IPS-18c (cell line): ENCODE results near the gene KCTD12.

Experiments
- H3K4me3 ChIP-seq: 2 replicates; pipeline ENCODE4 v1.7.0; 2013; ENCODE audit warnings: low read depth, mild to moderate bottlenecking, low read length, moderate library complexity; ENCODE audit not compliant: insufficient read depth
- H3K9me3 ChIP-seq: one replicate; pipeline ENCODE4 v1.6.1; 2013; ENCODE audit warnings: mild to moderate bottlenecking, low read length, moderate library complexity; ENCODE audit not compliant: control insufficient read depth, insufficient read depth

KCTD12 gene

DNA sequence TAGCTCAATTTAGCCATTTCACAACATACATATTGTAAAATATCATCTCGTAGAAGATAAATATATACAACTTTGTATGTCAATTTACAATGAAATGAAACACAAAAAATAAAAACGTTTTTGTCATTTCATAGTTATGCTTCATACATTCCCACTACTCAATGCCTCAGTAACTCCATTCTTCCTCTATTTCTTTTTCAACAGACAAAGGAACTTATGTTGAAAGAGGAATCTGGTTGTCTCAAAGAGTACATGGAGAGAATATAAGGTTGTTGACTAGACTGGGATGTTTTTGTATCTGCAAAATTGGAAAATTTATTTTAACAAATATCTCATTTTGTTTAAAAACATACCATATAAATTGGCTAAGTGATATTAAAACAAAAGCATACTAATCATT lies 12.8 kb downstream of the KCTD12 start:
- H3K9me3 ChIP-seq: peaks cover 3% of the 10 kb centered on the region
- H3K4me3 ChIP-seq: no peak overlapping the region

DNA sequence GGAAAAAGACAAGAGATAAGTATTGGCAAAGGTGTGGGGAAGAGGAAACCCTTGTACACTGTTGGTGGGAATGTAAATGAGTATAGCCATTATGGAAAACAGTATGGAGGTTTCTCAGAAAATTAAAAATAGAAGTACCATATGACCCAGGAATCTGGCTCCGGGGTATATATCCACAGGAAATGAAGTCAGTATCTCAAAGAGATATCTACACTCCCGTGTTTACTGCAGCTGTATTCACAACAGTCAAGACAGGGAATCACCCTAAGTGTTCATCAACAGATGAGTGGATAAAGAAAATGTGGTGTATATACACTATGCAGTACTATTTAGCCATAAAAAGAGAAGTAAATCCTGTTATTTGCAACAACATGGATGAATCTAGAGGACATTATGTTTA lies 13.5 kb downstream of the KCTD12 start:
- Histone ChIP-seq H3K4me3 (no peak overlapping the region), H3K9me3 (peaks cover 3% of the 10 kb centered on the region)

DNA sequence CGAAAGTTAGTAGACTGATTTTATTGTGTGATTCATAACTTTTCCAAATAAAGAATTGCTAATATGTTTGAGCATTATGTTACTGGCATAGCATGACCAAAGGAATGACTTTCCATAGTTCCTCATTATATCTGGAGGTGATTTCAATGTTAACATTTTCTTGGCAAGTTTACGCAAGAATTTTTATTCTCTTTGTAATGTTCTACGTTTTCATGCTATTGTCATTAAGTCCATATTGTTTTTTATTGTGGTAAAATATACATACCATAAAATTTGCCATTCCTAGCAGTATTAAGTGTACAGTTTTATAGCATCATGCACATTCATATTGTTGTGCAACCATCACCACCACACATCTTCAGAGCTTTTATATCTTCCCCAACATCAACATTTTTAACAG lies 14.8 kb downstream of the KCTD12 start:
- Histone ChIP-seq H3K9me3 (peaks cover 3% of the 10 kb centered on the region), H3K4me3 (no peak overlapping the region)

DNA sequence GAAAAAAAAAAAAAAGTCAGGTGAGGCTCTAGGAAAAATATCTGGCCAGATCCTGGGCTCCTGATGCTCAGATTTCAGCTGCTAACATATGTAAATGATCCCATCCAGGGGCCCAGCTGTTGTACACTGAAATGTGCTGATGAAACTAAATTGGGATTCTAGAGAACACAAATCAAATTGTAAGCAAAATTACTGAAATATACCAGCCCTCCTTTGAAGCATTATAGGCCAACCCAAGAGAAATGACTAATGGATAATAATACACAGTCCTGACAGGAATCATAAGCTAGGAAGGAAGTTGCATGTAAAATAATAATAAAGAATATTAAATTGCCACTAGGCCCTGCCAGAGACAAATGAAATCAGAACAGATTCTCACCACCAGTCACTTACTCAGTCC lies 17.8 kb downstream of the KCTD12 start:
- Histone ChIP-seq H3K9me3 (no peaks in the 10 kb centered on the region), H3K4me3 (no peak overlapping the region)

DNA sequence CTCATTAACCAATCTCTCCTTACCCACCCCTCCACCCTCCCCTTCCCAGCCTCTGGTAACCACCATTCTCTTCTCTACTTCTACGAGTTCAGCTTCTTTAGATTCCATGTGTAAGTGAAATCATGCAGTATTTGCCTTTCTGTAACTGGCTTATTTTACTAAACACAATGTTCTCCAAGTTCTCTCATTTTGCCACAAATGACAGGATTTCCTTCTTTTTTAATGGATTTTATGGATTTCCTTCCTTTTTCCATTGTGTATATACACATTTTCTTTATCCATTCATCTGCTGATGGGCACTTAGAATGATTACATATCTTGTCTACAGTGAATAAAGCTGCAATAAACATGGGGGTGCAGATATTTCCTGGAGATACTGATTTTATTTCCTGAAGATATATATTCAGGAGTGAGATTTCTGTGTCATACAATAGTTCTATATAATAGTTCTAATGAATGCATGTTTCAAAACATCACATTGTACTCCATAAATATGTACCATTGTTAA lies 20.2 kb downstream of the KCTD12 start:
- Histone ChIP-seq H3K4me3 (no peak overlapping the region), H3K9me3 (no peaks in the 10 kb centered on the region)

DNA sequence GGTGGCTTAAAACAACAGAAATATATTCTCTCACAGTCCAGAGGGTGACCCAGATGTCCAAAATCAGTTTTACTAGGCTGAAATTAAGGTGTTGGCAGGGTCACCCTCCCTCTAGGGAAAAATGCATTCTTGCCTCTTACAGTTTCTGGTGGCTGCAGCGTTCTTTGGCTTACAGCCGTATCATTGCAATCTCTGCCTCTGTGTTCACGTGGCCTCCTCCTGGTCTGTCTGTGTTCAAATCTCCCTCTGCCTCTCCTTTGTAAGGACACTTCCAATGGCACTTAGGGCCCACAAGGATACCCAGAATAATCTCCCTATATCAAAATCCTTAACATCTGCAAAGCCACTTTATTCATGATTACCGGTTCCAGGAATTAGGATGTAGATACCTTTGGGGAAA lies 21.1 kb downstream of the KCTD12 start:
- Histone ChIP-seq H3K4me3 (no peak overlapping the region), H3K9me3 (no peaks in the 10 kb centered on the region)

DNA sequence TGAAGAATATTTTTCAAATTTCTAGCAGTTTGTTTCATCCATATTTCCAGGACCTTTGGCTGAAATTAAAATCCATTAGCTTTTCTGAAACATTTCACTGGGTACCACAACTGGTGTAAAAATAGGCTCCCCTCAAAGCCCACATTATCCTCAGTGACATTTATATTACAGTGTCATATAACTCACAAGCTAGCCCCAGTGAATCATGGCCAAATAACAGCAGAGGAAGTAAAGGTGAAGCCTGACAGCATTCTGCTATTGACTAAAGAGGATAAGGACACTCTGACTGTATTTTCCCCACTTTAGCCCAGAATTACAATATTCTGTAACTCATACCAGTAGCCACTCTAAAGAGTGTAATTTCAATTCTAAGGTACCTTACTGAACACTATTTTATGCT lies 21.9 kb downstream of the KCTD12 start:
- Histone ChIP-seq H3K9me3 (no peaks in the 10 kb centered on the region), H3K4me3 (no peak overlapping the region)

DNA sequence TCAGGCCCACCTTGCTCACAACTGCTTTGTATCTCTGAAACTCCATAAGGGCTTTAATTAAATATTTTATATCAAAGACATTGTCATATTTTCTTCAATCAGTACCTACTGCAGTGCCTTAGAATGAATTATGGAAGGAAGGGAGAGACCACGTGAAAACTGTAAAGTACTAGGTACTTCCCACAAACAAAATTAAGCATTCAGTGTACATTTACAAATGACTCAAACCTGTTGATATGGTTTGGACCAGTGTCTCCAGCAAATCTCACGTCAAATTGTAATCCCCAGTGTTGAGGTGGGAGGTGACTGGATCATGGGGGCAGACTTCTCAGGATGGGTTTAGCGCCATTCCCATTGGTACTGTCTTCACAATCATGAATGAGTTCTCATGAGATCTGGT lies 23.2 kb downstream of the KCTD12 start:
- no peaks in the 10 kb centered on the region for H3K9me3 ChIP-seq
- no peak overlapping the region for H3K4me3 ChIP-seq

DNA sequence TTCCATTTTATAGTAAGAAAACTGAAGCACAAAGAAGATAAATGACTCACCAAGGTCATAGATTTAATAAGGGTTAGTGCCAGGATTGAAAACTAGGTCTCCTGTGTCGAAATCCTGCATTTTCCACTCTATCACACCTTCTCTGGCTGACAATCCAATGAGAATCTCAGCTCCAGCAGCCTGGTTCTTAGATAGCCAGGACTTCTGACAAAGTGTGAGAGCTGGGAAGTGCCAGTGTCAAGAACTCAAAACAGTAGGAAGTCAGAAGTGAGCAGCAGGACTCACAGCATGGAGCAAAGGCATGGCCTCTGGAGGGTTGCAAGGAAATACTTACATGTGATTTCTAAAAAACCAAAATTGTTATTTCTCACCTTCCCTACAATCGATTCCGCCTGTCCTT lies 24.3 kb downstream of the KCTD12 start:
- Histone ChIP-seq H3K9me3 (no peaks in the 10 kb centered on the region), H3K4me3 (no peak overlapping the region)

DNA sequence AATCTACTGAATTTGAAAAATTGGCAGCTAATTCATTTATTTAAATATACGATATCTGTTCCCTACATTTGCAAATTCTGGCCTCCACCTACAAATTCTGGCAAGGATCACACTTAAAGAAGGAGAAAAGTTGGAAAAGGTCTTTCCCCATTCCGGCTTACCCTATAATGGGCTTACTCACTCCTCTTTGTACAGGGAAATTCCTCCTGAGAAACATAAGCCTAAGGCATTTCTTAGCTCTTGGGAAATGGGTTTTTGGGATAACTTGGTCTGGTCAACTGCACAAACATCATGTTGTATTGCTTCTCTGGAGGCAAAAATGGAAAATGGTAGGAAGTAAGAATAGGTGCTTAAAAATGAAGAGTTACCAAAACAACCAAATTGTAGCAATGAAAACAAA lies 25.5 kb downstream of the KCTD12 start:
- Histone ChIP-seq H3K4me3 (no peak overlapping the region), H3K9me3 (no peaks in the 10 kb centered on the region)

DNA sequence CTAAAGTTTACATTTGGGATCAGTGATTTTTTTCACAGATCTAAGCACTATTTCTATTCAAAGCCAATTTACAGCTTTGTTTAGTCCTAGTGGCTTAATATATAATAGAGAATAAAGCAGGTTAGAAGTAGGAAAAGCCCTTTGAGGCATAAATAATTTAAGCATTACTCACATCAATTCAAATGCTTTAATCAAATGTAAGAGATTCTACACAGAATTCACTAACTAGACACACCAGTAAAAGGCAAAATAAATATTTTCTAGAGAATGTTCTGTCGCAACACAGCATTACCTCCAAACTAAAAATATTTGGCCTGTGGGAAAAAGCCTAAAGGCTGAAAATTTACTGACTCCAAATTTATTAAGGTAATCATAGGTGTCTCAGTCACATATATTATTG lies 31.3 kb downstream of the KCTD12 start:
- no peak overlapping the region for H3K4me3 ChIP-seq
- H3K9me3 ChIP-seq: no peaks in the 10 kb centered on the region

DNA sequence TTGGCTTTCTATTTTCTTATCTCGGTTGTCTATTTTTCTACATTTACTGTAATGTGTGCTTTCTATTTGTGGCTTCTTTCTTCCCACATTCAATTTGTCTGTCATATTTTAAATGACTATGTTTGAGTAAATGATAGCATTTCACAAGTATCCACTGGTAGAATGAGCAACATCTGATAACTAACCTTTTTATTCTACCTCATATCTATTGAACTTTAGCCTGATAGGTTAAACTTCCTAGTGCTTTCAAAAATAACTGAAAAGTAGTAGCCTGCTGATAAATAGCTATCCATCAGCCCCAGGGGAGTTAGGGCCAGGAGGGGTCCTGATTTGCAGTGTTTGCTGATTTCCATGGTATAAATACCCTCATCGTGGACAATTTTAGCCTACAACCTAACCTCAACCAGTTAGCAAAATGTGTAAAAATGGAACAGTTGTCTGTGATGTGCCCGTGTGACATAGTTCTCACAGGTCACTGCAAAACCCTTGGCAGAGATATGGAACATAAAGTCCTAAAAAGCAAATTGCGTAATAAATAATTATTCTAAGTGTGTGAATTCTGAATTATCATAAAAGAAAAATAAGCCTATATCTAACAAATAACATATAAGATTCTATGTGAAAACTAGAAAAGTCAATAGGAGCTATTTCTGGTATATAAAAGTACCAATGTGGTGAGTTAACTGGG lies 32.1 kb downstream of the KCTD12 start:
- no peaks in the 10 kb centered on the region for H3K9me3 ChIP-seq
- no peak overlapping the region for H3K4me3 ChIP-seq

DNA sequence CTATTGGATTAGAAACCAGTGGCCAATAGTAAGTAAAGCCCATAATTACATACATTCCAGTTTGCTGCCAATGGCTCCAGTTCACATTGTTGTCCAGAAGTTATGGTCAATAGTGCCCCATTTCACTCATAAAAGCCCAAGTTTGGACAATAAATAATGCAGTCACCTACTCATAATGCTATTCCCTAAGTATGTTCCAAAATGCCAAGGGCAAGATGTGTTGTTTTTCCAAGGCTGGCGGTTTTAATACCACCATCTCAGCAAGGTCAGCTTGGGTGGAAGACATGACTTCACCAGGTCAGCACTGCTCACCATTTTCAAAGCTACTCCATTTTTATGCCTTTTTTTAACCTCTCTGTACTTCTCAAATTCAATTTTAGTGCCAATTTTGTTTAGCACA lies 32.7 kb downstream of the KCTD12 start:
- no peaks in the 10 kb centered on the region for H3K9me3 ChIP-seq
- H3K4me3 ChIP-seq: no peak overlapping the region

DNA sequence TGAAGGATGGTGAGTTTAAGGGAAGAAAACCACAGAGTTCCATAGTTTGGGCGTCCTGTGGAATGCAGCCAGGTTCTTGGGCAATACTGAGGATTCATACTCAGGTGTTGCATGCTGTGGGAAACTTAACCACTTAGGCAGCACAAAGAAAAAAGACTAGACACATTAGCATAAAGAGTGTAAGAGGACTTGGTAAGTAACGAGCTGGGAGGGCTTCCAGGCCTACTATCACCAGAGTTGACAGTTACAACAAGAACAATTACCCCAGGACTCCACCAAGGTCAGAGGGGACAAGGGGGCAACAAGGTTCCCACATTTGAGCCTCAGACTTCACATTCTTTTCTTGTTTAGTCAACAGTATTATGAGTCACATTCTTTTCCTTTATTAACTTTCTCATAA lies 33.2 kb downstream of the KCTD12 start:
- no peaks in the 10 kb centered on the region for H3K9me3 ChIP-seq

DNA sequence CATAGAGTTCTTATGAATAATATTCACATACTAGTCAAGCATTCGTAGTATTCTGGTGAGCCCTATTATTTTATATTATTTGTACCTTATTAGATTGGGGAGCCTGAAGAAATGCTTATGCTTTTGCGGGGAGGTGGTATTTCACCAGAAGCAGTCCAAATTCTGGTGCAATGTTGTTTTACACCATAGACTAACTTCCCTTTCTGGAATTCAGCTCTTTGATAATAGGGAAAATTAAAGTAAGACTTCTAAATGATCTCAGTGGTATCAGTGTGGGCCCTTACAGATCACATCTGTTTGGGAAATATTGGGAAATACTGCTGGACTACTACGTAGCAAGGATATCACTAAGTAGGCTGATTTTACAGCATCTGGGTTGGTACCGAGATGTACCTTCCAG lies 34.2 kb downstream of the KCTD12 start:
- no peak overlapping the region for H3K4me3 ChIP-seq
- no peaks in the 10 kb centered on the region for H3K9me3 ChIP-seq

More for the DNA sequence above, 33.2 kb downstream of the KCTD12 start:
- H3K4me3 ChIP-seq: no peak overlapping the region

DNA sequence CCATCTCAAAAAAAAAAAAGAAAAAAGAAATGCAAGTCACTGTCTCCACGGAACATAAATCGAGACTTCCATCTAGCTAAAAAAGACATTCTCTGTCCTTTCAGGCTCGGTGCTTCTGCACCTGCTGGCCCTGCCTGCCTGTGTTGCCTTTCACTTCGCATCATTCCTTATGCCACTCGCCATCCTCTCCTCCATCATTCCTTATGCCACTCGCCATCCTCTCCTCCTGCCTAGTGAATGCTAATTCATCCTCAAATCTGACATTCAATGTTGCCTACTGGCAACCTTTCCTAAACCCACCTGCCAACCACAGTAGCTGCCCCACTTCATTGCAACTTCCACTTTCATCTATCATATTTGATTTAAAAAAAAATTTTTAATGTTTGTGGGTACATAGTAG lies 36.7 kb downstream of the KCTD12 start:
- Histone ChIP-seq H3K4me3 (no peak overlapping the region), H3K9me3 (no peaks in the 10 kb centered on the region)

DNA sequence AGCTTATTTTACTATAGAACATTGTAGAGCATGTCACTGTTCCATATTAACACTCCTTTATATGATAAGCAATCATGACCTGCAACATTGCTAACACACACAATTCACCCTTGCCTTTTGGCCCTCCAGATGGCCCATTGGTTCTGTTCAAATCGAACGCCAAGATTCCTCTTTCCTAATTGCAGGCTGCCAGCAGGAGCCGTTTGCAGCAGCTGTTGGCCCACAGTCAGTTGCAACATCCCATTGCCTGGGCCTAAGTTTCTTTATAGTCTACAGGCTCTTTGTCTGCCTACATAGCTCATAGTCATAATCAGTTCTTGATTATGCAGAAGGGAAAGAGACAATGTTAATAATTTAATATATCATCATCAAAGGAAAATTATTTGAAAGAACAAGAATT lies 37.6 kb downstream of the KCTD12 start:
- no peak overlapping the region for H3K4me3 ChIP-seq
- no peaks in the 10 kb centered on the region for H3K9me3 ChIP-seq

DNA sequence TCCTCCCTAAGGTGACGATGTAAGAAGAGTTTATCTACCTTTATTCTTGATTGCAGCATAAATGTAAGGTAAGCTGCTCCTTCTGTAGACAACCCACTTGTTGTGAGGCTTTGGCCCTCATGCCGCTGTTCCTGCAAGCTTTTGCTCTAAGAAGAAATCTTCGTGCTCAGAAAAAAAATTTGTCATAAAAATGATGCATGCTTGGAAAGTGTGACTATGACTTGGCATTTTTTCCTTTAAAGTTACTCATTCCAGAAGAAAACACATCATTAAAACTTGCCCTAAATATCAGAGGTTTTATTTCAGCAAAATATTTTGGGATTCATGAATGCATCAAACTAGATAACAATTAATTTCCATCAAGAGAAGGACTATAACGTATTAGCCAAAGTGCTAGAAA lies 39.8 kb downstream of the KCTD12 start:
- no peaks in the 10 kb centered on the region for H3K9me3 ChIP-seq
- H3K4me3 ChIP-seq: no peak overlapping the region

DNA sequence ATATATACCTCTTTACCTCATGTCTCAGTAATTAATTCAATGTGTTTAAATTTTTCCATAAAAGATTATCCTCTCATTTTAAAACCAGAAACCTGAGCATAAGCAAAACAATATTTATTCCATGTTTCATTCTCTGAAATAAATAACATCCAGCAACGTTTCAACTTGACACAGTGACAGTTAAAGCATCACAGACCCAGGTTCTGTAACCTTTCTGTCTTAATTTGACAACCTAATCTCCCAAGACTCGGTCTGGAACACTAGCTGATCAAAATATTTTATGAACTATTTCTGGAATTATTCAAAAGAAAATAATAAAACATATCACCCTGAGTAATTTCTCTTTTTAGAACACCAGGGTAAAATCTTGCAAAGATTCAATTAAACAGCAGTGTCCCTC lies 40.3 kb downstream of the KCTD12 start:
- Histone ChIP-seq H3K9me3 (no peaks in the 10 kb centered on the region), H3K4me3 (no peak overlapping the region)
